HG02588 (cell line): Measurements from ENCODE around the gene MTUS2.
"Not testable (repeated sequence)": the region's sequence is repeated elsewhere in the genome, so short reads cannot be mapped to it uniquely, and the experiment has no call there.

Experiments used
- ATAC-seq: cut with Tn5 transposase; IDR thresholded peaks from one replicate; pipeline ENCODE4 v1.9.1; 2021; ENCODE audit warnings: mild to moderate bottlenecking, moderate library complexity; ENCODE audit not compliant: unreplicated experiment

MTUS2 gene

DNA sequence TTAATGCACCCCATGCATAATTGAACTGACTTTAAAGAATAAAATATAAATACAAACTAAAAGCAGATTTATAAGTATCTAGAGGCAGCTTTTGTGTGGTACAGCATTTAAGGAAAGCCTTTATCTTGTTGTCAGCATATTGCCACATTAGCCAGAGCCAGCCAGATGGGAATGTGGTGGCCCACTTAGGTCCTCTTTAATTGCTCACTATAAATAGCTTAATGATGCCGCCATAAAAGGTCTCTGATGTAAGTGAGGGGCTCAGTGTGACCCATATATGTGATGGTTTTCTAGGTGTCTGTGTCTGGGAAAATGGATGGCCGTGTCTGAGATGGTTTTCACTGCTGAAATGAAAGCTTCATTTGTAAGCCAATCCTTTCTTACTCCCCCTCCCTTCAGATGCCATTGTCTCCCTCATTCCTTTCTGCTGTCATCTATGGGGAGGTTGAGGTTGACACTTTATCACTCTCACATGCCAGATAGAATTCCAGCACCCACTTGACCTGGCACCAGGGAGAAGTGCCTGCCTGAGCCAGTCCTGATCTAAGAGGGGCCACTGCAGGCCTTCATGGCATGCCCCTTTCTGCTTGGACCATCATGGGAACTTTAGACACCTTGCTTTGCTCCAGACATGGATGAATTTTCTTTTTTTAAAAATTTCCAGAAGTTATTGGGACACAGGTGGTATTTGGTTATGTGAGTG lies 135.3 kb downstream of the MTUS2 start:
- ATAC-seq = no peak

GRCh38 chr13:28958018-28958417 lies 137.9 kb downstream of the MTUS2 start:
- ATAC-seq = no peak

DNA sequence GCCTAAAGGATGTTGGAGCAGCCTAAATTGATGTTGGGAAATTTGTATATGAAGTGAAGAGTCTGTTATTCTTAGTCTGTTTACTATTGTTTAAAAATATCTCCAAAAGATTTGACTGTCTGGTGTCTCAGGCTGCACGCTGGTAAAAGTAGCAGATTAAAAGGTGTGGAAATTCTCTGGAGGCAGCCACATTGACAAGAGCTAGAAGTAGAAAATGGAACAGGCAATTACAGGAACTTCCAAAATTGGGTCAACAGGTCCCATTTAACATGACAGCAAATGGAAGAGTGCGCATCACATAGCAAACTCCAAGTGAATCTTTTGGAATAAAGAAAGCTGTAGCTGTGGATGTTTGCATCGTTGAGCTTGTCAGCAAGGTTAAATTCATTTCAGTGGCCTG lies 138.3 kb downstream of the MTUS2 start:
- ATAC-seq = no peak

DNA sequence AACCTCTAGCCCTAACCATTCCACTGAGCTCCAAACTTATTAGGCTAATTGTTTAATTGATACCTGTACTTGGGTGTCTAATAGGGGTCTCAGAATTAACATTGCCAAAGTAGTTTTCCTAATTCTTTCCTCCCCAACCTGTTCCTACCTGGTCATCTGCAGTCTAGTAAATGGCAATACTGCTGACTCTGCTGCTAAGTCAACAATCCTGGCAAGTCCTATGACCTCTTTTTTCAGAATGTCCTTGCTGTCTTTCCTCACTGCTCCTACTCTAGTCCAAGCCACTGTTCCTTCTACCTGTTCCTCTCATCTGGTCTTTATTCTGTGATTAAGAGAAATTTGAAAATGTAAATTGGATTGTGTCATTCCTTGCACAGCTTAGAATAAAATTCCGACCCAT lies 143.9 kb downstream of the MTUS2 start:
- no peak for ATAC-seq

GRCh38 chr13:28964803-28965202 lies 144.7 kb downstream of the MTUS2 start:
- ATAC-seq = no peak

- no peak for ATAC-seq
Measured at GRCh38 chr13:28967029-28967915, 147.1 kb downstream of the MTUS2 start.

- ATAC-seq = no peak
Measured at GRCh38 chr13:28976195-28976594, 156.1 kb downstream of the MTUS2 start.

DNA sequence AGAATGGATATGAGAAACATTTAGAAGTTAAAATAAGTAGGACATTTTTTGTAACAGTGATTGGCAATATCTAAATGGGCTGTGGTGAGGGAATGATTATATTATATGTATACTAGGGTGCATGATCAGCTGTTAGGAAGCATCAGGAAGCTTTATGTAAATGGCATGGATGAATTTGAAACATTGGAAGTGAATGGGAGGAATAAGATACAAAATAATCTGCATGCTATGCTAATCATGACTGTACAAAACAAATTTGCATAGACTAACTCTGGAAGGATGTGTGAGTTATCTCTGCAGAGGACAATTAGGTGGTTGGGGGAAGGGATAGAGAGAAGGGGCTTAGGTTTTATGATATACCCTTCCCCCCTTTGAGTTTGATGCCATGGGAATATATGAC lies 156.5 kb downstream of the MTUS2 start:
- no peak for ATAC-seq

- ATAC-seq = no peak
Measured at GRCh38 chr13:28978574-28978973, 158.4 kb downstream of the MTUS2 start.

DNA sequence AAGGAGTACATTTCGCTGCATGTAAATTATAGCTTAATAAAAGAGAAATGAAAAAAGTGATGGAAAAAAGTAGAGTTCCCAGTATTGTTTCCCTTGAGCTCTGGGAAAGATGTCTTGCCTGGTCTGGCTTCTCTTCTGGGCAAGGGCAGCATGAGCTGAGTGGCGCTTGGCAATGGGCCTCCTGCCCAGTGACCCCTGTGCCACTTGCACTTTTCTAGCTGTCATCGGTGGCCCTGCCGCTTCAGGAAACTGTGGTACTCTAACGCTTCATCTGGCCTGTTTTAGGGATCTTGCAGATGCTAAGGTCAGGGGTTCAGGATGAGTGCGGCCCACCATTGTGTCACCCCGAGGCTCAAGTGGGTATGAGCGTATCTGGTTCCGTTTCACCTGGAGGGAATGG lies 161.4 kb downstream of the MTUS2 start:
- ATAC-seq = no peak

GRCh38 chr13:28983641-28984040 lies 163.5 kb downstream of the MTUS2 start:
- ATAC-seq = no peak

- ATAC-seq = no peak
Measured at GRCh38 chr13:28984326-28984725, 164.2 kb downstream of the MTUS2 start.

- no peak for ATAC-seq
Measured at GRCh38 chr13:28984825-28985224, 164.7 kb downstream of the MTUS2 start.

DNA sequence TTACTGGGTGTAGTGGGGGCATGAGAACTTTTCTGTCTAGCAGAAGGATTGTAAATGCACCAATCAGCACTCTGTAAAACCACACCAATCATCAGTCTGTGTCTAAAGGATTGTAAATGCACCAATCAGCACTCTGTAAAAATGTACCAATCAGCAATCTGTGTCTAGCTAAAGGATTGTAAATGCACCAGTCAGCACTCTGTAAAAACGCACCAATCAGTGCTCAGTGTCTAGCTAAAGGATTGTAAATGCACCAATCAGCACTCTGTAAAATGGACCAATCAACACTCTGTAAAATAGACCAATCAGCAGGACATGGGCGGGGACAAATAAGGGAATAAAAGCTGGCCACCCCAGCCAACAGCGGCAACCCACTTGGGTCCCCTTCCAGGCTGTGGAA lies 170.2 kb downstream of the MTUS2 start:
- not testable (repeated sequence) for ATAC-seq

DNA sequence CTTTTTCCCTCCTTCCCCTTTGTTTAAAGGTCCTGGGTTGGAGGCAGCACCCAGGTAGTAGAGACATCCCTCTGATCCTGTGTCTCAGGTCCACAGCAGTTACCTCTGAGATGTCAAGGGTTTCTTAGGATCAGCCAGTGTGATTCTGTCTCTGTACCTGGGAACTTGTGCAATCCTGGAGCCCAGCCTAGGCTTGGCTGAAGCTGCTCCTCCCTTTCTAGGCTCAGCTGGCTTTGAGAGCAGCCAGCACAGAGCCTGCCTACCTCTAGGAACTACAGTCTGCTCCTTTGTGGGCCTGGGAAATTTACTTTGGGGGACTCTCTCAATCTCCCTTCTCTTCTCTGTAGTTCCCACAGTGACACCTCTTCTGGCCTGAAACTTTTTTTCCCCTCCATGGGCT lies 171.6 kb downstream of the MTUS2 start:
- ATAC-seq = no peak

- ATAC-seq = no peak
Measured at GRCh38 chr13:29000826-29001225, 180.7 kb downstream of the MTUS2 start.

DNA sequence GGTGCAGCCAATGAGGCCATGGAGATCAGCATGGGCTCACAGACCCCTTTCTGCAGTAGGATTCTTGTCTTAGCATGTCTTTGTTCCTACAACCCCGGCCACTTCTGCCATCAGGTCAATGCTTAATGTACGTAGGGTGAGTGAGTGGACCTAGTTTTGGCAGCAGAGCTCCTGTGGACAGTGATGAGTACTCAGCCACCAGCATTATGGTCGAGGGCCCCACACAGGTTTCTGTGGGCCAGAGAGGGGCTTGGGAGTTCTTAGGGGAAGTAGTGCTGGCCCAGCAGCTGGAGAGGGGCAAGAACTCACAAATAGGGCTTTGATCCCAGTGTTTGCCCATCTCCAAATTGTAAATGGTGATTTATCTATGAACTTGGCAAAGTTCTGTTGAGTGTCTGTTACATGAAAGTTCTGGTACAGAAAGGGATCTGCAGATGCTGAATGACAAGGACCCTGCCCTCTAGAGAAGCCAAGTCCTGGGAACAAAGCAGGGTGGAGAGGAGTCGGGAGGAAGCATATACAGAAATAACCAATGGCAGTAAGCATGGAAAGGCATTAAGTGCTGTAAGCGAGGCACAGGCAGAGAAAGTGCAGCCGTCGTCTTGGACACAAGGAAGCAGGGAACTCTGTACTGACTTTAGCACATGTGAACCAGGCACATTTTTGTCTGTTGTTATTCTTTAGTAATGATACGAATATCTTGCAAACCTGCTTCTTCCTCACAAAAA lies 185.1 kb downstream of the MTUS2 start:
- ATAC-seq = no peak

DNA sequence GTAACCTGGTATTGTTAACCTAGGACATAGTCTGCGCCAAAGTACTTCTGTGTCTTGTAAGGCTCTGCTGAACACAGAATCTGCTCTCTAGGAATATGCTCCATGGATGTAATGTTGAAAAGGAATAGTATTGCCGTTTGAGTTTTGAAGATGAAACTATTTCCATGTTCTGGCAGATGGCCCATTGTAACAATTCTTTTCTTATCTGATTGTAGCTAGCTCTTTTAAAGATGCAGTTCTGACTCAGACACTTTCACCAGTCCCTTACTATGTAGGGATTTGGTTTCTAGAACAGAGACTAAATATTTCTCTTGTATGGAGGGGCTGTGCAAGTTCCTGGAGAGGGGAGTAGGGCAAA lies 185.6 kb downstream of the MTUS2 start:
- no peak for ATAC-seq

GRCh38 chr13:29006359-29006850 lies 186.3 kb downstream of the MTUS2 start:
- no peak for ATAC-seq

DNA sequence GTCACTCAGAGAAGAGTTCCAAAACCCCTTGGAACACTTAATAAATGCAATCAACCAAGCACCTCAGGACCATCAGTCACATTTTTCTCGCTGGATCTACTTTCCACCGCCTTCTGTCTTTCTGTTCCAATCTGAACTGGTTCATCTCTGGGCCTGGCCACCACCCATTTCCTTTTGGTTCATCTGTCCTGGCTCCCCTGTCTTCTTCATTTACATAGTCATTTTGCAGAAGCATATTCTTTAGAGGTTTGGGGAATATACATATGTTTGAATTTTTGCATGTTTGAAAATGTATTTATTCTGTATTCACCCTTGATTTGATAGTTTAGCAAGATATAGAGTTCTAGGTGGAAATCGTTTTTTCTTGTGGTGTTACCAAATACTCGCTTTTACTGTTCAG lies 188.2 kb downstream of the MTUS2 start:
- no peak for ATAC-seq

- ATAC-seq = no peak
Measured at GRCh38 chr13:29020314-29020713, 200.2 kb downstream of the MTUS2 start.

DNA sequence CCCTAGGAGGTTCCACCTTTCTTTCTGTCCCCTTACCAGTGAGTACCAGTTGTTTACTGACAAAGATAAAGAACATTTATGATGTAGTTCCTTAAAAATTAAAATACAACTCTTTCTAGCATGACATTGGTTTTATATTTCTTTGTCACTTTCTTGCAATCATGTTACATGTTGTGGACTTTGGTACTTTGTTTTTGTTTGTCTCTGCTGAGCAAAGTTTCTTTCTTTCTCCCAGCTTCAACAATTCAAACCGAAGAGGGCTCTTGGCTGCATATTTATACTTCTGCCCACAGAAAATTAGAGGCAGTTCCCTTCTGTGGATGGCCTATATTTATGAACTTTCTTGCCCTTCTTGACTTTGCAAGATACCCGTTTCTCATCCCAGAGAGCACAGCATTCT lies 201.2 kb downstream of the MTUS2 start:
- no peak for ATAC-seq
